HG03135 (cell line): ENCODE results near the gene NSFL1C.

Experiments
- ATAC-seq: cut with Tn5 transposase; IDR thresholded peaks from one replicate; pipeline ENCODE4 v1.9.1; 2021; ENCODE audit warnings: mild to moderate bottlenecking, moderate library complexity; ENCODE audit not compliant: unreplicated experiment

NSFL1C gene

DNA sequence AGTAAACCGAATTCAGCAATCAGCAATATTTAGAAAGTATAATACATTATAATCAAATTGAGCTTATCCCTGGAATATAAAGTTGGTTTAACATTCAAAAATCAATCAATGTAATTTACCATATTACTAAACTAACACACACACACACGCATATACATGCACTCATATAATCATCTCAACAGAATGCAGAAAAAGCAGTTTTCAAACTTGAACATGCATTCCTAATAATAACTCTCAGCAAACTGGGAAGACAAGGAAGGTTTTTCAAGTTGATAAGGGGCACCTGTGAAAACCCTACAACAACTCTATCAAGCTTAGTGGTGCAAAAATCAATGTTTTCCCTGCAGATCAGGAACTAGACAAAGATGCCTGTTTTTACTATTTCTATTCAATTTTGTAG is 19.9 kb upstream of the NSFL1C start:
- no peak for ATAC-seq

DNA sequence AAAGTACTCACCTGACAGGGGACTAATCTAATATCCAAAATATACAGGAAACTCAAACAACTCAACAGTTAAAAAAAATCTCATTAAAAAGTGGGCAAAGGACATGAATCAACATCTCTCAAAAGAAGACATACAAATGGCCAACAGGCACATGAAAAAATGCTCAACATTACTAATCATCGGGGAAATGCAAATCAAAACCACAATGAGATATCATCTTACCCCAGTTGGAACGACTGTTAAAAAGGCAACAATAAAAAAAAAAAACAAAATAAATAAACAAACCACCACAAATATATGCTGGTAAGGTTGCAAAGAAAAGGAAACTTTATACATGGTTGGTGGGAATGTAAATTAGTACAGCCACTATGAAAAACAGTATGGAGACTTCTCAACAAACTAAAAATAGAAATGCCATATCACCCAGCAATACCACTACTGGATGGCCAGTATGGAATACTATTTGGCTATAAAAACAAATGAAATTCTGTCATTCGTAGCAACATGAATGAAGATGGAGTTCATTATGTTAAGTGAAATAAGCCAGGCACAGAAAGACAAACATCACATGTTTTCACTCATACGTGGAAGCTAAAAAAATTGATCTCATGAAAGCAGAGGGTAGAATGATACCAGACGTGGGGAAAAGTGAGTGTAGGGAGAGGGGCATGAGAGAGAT is 17.9 kb upstream of the NSFL1C start:
- no peak for ATAC-seq

DNA sequence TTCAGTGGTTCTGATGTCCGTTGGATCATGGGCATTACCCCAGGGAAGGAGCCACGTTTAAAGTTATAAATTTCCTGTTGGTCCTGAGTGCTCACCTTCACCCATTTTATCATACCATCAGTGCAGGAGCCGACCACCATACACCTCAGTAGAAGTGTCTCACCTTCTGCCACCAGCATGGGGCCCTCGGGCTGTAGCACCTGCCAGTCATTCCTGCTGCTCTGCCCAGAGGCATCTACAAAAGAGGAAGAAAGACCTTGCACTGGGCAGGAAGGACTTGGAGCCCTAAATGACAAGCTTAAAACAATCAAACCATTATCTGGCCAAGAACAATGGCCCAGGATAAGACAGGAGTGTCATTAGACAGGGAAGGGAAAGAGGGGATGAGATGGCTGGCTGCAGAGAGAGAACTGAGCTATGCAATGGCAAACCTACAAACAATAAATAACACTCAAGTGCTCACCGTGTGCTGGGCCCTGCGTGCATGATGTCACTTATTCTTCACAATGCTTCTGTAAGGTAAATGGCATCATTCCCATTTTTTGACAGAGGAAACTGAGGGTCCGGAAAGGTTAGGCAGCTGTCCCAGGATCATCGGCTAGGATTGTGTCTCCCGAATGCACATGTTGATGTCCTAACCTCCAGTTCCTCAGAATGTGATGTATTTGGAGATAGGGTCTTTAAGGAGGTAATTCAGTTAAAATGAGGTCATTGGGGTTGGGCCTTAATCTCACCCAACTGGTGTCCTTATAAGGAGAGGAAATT is 13.4 kb upstream of the NSFL1C start:
- no peak for ATAC-seq

DNA sequence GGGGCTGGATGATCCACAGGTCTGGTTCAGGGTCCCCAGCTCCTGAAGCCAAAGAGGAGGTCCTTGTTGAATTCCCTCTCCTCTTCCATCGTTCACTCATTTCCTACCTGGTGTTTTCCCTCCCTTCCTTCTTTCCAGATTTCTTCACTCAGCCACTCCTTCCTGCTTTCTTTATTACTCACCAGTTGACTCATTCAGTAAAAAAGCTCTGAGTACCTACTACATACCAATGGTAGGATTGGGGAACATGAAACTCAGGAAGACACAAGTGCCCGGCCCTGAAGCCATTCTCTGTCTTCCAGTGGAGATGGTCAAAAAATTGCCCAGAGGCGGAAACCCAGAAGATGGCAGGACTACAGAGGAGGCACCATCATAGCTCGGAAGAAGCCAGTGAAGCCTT is 11.9 kb upstream of the NSFL1C start:
- ATAC-seq = no peak

DNA sequence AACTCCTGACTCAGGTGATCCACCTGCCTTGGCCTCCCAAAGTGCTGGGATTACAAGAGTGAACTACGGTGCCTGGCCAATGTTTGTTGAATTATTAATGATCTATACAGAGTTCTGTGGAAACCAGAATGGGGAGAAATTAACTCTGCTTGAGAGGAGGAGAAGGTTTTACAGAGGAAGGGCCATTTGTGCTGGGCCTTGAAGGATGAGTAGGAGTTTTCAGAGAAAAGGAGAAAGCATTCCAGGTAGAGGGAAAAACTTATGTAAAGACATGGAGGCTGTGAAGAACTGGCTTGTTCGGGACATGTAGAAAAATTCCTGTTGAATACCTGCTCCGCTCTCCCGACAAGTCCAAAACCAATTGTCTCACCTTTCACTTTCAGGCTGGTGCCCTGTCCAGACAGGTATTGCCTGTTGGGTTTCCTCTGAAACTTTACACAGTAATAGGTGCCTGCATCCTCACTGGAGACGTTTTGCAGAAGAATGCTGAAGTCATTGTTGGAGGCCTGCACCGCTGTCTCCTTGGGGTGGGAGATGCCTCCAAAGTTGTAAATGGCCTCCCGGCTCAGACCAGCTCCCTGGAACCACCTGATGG is 11.3 kb upstream of the NSFL1C start:
- no peak for ATAC-seq

DNA sequence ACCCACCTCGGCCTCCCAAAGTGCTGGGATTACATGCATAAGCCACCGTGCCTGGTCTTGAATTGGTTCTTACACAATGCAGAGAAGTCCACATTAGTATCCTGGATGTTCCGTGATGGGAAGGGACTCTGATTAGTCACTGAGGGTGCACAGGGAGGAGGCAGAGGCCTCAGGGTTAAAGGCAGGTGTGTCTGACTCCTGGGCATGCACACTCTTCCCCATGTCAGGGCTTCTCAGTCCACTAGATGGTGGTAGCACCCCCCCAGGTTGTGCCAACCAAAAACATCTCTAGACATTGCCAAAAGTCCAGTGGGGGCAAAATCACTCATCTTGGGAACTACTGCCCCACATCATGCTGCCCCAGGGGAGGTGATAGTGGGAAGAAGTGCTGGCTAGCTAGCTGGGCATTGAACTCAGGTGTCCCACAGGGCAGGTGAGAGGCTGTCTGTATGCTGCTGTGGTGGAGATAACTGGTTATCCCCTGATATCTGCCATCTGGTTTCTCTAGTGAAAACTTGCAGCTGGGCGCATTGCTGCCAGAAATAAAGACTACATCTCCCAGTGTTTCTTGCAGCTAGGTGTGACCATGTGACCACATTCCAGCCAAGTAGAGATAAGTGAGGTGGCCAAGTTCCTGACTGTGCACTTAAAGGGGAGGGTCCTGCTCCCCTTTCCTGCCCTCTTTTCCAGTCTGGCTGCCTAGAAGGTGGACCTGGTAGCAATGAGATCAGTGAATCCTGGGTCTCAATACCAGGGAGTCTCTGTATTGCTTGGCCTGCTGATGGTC is 8.4 kb upstream of the NSFL1C start:
- no peak for ATAC-seq

DNA sequence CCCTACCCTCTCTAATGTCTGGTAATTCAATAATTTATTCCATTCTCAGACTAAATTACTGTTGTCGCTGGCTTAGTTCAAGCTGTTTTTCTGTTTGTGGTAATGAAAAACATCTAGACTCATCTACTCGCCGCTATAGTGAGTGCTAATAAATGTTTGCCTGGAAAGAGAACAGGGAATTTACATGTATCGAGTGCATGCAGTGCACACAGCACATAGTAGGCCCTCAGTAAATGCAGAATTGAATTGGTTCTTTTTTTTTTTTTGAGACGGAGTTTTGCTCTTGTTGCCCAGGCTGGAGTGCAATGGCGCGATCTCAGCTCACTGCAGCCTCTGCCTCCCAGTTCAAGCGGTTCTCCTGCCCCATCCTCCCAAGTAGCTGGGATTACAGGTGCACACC is 7.7 kb upstream of the NSFL1C start:
- no peak for ATAC-seq

DNA sequence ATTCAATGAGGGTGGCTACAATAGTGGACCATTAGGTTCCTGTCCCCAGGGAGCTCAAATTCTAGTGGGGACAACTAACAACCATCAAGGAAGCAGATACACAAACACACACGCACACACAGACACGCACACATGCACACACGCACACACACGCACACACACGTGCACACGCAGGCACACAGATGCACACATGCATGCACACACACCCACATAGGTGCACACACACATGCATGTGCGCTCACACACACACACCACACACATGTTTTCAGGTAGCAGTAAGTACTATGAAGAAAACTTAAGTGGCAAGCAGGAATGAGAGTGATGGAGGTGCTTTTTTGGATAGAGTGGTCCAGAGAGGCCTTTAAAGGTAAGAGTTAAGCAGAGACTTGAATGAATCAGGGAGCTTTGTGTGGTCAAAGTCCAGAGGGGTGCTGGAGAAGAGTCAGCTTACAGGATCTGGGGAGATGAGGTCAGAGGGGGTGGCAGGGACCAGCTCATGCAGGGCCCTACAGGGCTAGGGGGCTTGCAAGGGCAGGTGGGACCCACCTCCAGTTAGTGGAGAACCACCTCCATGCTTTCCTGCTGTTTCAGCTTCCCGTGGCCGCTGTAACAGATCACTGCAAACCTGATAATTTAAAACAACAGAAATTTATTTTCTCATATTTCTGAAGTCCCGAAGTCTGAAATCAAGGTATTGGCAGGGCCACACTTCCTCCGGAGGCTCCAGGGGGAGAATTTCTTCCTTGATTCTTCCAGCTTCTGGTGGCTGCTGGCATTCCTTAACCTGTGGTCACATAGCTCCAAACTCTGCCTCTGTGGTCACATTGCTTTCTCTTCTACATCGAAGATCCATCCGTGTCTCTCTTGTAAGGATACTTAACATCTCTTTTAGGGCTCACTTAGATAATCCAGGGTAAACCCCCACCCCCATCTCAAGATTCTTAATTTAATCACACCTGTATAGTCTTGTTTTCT is 6.9 kb upstream of the NSFL1C start:
- ATAC-seq = no peak

DNA sequence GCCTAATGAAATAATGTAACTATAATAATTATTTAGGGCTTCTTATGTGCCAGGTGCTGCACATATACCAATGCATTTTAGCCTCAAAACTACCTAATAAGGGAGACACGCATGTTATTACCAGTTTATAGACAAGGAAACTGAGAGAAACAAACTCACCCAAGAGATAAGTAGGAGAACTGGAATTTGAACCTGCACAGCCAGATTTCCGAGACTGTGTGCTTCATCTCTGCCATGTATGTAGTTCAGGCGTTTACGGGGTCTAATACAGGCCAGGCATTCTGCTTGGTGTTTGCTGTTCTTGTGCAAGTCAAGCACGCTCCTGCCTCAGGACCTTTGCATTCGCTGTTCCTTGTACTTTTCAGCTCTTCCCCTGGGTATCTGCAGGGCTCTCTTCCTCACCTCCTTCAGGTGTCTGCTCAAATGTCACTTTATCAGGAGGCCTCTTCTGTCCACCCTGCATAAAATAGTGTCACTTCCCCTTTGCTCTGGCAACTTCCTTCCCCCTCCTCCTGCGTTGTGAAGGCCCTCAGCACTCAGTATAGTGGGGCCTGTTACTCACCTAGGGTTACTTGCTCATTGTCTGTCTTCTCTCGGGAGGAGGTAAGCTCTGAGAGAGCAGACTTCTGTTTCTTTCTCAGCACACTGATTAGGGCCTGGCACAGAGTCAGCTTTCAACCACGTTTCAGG is 6.1 kb upstream of the NSFL1C start:
- no peak for ATAC-seq

DNA sequence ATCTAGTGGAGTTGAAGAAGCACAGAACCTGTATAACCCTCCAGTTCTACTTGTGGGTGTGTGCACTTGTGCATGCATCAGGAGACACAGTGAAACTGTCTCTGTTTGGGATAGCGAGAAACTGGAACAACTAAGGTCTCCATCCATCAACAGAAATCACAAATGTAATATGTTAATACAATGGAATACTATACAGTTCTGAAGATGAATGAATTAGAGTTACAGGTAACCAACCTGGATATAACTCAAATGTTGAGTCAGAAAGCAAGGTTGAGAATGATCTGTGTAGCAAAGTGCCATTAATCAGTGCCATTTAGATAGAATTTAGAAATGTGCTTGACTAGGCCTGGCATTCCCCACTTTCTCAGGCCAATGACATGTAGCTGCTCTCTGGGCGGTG is 4.6 kb upstream of the NSFL1C start:
- no peak for ATAC-seq

DNA sequence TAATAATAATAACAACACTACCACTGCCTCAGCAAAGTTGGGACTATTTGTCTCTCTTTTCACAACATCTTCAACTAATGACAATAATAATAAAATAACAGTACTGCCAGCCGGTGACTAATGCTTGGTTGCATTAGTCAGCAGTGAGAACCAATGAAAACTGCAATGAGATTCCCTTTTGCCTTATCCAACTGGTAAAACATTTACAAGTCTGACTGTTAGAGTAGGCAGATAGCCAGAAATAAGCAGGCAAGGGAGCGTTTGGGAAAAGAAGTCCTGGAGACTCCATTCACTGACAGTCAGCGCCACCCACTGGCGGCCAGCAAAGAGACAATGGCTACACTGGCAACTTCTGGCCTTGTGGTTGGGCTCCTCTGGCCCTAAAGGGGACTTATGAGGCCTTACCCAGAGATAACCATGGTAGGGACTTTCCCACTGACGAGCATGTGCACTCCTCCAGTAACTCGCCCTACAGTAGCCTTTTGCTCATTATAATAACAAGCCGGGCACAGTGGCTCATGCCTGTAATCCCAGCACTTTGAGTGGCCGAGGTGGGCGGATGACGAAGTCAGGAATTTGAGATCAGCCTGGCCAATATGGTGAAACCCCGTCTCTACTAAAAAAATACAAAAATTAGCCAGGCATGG is 3.4 kb upstream of the NSFL1C start:
- no peak for ATAC-seq

DNA sequence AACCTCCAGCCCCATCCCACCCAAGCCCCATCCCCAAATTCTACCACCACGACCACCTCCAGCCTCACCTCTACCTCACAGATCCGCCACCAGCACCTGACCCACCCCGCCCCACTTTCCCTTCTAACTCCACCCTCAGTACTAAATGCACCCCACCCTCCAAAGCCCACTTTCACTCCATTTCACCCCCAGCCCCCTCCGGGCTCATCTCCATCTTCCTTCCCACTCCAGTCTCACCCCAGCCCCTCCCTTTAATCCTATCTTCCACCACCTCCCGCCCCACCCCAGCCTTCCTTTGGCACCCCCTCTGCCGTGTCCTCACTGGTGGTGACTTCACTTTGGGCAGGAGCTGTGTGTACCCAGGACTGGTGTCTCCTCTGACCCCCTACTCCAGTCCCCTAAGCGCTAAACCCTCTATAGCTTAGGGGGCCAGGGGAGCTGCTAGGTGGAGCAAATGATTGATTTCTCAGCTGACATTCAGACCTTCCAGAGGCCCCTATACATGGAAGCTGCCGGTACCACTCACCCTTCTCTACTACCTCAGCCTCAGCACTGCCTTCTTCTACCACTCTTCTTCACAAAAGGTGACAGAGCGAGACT is 2.8 kb upstream of the NSFL1C start:
- ATAC-seq = no peak

DNA sequence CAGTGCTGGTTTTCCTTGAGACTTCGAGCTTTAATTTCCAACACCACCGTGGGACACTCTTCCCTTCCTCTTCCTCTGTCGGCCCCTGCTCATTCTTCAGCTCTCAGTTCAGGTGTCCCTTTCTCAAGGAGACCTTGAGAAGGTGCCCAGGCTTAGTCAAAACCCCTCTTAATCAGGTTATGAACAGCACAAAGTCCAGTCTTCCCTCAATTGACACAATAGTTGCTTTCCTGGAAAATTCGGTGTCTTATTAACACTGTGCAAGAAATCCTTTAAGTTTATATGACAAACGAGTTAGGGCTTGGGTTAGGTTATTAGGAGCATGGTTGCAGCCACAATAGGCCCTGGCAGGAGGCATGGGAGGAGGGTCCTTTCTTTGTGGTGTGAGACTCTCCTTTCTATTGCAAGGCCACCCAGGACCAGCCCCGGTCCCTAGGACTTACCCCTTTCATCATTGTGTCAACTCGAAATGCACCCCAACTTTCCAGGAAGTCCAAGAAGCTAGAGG is 1.5 kb upstream of the NSFL1C start:
- no peak for ATAC-seq

DNA sequence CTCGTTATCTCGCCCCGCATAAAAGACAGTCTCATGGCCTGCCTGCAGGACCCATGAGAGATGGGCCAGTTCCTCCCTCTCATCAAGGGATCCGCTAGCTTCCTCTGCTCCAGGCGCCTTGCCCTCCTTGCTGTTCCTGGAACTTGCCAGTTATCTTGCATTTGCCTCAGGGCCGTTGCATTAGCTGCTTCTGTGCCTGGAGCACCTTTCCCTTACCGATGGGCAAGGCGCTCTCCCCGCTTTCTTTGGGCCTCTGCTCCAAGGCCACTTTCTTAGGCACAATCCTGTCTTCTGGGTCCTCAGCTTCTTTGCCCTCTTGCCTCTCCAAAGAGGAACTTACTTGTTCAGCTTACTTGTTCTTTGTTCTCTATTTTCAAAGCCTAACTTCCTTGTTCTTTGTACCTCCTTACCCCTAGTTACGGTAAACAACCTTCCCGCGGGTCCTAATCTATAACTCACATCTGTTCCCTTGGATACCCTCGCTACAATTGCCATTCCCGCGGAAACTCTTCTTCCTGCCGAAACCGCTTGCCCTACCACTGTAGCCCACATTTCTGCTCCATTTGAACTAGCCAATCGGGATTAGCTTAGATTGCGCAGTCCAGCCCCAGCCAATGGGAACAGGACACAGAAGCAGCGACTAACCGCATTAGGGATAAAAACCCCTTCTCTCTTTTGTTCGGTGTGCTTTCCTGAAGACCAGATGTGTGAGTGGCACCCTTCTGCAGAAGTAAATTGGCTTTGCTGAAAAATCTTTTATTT is 887 bp upstream of the NSFL1C start:
- no peak for ATAC-seq

DNA sequence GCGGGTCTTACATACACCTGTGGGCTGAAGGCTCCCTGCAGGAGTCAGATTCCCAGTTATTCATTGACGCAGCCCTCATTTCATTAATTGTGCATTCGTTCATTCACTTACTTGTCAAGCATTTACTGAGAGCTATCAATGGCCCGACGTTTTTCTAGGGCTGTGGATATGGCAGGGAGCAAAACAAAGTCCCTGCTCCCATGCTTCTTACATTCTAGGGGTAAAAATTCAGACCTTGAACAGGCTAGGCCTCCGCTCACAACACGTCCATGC is 369 bp upstream of the NSFL1C start:
- ATAC-seq = no peak

DNA sequence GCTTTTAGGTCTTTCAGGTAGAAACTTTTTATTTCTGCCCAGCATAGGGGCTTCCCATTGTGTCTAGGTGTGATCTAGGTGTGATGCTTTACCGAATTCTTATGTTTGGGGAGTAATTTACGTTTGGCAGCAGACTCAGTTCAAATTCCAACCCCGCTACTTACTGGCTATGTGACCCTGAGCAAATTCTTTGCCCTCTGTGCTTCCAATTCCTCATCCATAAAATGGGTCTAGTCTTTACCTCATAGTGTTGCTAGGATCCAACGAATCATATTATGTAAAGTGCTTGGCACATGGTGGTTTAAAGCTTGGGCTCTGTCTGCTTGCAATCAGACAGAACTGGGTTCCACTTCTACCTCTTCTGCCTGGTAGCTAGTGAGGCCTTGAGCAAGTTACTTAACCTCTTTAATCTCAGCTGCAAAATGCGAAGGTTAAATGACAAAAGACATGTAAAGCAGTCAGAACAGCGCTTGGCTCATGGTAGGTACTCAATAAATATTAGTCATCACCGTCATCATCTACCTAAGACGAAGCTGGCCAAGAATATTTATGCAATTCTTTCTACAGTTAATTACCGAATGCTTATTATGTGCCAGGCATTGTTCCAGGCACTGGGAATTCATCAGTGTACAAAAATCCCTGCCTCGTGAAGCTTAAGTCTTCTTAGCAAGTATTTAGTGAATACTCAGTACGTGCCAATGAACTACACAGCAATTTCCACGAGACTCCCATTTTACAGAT is 1.0 kb downstream of the NSFL1C start:
- ATAC-seq = no peak

DNA sequence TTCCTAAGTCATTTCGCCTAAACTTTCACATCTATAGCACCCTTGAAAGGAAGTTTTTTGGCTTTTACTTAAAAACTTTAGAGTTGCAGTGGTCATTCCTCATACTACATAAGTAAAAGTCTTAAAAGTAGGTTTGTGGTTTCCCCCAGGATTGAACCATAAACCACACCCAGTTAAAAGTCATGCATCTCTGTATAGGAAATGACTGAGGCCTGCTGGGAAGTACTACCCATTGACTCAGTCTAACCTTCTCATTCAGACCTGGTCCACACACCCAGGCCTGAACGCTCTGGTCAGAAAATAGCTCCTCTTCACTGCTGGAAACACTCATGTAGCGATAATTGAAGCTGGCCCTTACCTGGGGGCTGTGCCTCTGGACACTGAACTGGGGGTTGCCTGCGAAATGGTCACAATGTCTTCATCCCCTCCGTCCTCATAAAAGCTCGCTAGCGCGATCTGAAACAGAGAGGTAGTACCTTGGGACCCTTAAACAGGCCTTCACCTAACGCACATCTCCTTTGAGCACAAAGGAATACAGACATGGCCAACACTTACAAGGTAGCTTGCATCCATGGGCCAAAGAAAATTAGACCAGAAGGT is 2.6 kb downstream of the NSFL1C start:
- no peak for ATAC-seq
